HG02981 (cell line): ENCODE measurements around the gene FOXD3.

ENCODE experiments used
- ATAC-seq: cut with Tn5 transposase; IDR thresholded peaks from one replicate; pipeline ENCODE4 v1.9.1; 2021; ENCODE audit warnings: mild to moderate bottlenecking, moderate library complexity; ENCODE audit not compliant: unreplicated experiment

FOXD3 gene

DNA sequence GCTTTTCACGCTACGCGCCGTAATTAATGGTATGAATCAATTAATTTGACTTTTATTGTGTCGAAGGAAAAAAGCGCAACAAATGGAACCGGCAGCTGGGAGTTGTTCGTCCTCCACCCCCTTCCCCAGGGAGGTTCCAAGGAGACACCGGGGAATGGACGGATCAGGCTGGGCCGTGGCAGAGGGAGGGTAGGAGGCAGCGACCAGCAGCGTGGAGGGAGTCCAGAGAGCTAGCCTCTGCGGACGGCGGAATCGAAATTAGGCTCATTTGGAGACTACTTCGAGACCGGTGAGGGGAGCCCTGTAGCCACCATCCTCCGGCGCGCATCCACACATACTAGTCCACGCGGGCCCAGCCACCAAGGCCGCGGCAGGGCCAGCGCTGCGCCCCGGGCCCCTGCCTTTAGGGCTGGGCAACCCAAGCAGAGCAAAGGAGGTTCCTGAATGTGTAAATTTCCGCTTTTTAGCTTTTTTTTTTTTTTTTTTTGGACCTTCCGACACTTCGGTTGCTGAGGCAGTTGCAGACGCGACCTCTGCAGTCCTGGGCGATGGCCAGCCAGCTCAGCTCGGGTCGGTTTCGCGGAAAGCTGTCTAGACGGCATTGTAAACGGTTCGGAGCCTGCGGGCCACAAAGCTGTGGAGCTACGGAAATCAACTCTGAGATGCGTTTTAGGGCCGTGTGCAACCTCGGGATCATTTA, 2.2 kb upstream of the FOXD3 start:
- no peak for ATAC-seq

DNA sequence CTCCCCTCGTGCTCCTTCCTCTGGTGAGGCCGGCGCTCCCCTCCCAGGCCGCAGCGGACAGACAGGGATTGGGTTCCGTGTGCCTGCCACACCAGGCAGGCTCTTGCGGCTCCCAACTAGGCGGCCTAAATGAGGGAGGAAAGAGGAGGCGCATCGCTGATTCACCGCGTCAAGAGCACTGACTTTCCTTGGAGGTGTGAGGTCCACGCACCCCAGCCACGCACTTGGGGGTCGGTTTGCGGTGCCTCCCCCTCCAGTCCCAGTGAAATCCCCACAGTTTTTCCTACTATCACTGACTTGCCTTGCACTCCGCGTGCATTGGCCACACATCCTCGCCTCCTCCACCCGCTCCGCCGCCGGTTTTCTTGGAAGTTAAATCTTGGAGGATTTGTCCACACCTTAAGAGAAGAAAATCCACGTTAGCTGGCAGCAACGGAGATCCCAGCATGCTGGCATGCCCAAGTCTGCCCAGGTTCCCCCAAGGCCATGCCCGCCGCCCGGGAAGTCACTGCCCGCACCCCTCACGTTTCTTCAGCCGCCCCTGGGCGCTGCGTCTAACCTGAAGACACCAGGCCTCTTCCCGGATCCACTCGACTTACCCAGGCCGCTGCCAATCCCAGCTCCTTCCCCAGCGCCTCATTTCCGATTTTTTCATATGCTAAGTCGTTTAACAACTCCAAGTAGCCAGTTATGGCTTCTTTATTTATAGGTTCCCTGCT, 1.1 kb upstream of the FOXD3 start:
- ATAC-seq: no peak

DNA sequence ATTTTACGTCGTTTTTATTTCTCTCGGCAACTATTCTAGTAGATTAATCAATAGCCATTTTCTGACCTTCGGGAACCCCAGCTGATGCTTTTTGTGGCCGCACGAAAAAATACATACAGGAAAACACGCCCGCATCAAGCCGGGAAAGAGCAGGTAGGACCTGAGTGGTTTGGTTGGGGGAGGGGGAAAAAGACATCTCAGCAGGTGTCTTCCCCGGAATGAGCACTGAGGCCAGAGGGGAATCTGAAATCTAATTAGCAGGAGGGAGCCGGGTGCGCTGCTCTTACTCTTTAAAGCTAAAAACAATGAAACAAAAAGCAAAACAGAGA, 618 bp upstream of the FOXD3 start:
- no peak for ATAC-seq

DNA sequence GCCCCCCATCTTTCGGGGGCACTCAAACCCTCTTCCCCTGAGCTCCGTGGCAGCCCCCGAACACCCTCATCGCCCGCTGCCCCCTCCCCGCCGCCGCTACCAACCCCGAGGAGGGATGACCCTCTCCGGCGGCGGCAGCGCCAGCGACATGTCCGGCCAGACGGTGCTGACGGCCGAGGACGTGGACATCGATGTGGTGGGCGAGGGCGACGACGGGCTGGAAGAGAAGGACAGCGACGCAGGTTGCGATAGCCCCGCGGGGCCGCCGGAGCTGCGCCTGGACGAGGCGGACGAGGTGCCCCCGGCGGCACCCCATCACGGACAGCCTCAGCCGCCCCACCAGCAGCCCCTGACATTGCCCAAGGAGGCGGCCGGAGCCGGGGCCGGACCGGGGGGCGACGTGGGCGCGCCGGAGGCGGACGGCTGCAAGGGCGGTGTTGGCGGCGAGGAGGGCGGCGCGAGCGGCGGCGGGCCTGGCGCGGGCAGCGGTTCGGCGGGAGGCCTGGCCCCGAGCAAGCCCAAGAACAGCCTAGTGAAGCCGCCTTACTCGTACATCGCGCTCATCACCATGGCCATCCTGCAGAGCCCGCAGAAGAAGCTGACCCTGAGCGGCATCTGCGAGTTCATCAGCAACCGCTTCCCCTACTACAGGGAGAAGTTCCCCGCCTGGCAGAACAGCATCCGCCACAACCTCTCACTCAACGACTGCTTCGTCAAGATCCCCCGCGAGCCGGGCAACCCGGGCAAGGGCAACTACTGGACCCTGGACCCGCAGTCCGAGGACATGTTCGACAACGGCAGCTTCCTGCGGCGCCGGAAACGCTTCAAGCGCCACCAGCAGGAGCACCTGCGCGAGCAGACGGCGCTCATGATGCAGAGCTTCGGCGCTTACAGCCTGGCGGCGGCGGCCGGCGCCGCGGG, 837 bp downstream of the FOXD3 start:
- no peak for ATAC-seq

DNA sequence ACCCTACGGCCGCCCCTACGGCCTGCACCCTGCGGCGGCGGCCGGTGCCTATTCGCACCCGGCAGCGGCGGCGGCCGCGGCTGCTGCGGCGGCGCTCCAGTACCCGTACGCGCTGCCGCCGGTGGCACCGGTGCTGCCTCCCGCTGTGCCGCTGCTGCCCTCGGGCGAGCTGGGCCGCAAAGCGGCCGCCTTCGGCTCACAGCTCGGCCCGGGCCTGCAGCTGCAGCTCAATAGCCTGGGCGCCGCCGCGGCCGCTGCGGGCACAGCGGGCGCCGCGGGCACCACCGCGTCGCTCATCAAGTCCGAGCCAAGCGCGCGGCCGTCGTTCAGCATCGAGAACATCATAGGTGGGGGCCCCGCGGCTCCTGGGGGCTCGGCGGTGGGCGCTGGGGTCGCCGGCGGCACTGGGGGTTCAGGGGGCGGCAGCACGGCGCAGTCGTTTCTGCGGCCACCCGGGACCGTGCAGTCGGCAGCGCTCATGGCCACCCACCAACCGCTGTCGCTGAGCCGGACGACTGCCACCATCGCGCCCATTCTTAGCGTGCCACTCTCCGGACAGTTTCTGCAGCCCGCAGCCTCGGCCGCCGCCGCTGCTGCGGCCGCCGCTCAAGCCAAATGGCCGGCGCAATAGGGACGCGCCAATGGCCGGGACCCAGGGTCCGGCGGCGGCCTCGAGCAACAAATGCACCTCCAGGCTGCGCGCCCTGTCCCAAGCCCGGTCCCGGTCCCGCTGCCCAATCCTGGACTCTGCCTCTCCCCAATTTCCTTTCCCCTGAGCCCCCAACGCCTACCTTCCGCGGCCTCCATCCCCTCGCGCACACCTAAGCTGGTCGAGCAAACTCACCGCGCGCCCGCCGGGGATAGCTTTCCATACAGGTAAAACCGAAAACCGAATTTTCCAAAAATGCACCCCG, 1.8 kb downstream of the FOXD3 start:
- ATAC-seq: no peak

DNA sequence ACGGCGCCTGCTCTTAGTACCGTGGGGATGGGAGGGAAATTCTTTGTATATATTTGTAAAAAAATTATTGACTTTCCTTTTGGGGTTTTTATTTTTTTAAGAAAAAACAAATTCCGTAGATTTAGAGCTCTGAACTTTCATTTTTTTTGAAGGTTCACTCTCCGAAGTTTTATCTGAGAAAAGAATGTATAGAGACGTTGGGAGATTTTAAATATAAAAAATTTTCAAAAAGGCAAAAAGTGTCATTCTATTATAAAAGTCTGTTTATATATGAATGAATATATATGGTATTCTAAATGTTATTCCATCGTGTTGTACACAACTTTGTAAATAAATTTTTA, 2.4 kb downstream of the FOXD3 start:
- no peak for ATAC-seq

DNA sequence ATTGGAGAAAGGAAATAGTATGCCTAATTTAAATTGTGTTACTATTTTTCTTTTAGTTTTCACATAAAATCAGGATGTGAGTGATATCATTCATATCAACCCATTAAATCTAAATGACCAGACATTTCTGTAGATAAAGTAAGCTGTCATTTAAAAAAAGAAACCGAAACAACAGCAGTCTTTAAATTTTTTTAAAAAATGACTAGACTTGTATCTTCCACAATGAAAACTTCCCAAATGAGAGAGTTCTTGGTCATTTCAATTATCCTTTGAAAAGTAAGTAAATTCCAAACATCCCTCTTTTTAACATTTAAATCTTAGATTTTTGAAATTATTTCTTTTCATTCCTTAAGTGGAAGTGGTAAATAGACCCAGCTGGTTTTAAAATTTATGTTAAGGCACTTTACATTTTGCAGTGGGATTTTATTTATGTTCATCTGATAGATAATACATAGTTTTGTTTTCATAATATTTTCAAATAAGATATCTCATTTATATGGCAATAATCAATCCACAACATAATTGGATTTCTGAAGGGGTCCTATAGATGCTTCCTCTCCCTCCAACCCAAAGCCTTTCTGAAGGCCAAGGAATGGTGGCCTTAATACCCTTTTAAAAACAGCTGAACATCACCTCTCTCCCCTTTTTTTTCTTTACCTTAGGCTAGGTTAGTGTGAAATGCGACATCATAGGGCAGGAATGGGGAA, 3.1 kb downstream of the FOXD3 start:
- ATAC-seq: no peak

DNA sequence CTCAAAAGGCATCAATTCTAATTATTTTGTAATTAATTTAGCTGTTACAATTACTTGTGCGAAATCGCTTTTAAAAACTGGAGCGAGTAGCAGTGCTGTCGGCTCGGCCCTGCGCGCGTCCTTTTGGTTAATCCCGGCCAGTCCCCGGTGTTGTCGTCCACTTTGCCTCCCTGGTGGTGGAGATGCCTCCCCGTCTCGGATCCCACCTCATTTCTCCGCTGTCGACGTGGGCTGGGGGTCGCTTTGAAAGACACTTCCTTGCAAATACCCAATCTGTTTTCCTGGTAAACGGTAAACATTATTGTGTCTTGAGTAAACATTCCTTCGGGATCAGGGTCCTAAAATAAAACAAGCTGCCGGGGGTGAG, 3.7 kb downstream of the FOXD3 start:
- ATAC-seq: no peak

DNA sequence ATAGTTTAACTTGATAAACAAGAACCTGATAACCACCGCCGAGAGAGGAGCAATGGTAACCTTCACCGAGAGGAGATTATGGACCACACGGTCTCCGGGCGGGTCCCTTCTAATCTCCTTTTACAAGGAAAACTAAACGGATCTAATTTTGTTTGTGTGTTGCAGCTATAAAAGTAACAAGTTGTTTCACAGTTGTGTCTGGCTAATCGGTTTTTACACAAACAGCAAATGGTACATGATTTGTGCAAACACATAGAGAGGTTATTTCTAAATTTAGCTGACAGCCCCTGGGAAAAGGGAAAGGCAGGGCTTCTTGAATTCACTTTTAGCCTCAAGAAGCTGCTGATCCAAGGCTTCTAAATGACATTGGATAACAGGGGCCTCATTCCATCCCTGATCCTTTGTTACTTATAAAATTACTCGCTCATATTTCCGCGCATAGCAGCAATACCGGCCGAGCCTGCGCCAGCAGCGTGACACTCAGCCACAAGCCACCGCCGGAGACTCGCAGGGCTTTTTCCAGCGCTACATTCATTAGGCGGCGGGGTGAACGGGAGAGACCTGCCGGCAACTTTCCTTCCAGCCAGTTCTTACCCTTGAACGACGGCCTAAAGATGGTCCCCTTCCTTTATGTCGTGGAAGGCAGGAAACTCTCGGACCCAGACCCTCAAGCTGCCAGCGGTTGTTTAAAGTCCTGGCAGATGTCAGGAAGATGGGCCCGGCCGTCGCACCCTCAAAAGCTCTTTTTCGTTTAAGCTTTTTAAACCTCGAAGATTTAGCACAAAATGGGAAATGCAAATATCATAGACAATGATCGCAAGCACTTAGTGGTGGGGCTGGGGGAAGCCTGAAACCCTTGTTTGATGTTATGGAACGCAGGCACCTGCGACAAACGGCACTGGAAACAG, 4.4 kb downstream of the FOXD3 start:
- ATAC-seq: no peak

DNA sequence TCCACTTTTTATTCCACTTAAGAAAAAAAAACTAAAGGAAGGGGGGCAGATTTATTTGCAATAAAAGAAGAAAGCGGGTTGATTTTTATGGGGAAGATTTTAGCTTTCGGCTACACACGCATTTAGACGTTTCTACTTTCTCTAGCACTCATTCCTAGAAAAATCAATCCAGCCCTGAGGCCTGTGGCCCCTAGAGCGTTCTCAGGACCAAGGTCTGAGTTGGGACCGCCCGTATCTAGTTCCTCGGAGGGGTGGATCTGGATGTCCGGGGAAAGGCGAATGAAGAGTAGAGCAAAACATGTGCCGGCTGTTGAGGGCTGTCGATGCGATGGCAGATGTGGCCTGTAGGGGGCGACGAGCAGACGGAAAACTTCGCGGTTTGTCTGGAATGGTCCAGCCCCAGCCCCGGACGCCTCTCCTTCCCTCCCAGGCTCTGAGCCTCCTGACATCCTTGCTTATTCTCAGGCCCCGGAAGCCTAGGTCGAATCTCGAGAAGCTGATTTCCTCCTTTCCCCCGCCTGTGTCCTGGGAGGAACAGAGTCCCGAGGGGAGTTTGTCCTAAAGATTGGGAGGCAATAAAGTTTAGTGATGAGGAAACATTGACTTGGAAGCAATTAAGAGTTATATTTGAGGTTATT, 5.2 kb downstream of the FOXD3 start:
- no peak for ATAC-seq

DNA sequence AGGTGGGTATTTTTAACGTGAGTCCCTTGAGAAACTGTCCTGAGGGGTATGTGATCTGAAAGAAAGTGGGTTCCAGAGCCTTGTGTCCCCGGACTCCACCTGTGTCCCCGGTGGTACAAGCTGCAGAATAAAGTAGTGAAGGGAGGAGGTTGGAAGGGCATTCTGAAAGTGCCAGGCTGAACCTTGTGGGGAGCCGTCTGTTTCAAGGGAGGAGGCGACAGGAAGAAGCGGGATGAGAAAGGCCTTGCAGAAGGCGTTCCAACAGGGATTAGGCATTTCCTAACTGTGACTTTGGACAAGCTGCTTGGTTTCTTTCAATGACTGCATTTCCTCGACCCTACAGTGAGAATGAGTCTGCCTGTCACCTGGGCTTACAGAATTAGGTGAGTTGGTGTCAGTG, 5.8 kb downstream of the FOXD3 start:
- ATAC-seq: no peak

DNA sequence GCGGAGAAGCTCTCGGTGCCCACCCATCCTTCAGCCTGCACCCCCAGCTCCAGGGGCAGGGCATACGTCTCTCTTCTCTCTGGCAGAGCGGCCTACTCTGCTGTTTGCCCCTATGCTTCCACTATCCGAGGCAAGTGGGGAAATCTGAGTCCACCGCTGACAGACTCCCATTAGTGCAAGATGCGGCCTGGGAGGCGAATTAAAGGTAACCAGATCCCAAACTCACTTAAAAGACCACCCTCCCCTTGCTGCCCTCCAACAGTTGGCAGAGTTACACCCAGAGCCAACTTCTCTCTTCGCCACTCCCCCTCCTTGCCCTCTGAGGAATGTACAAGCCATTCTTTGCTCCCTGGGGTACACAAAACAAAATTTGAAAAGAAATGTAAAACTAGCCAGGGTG, 6.4 kb downstream of the FOXD3 start:
- no peak for ATAC-seq

DNA sequence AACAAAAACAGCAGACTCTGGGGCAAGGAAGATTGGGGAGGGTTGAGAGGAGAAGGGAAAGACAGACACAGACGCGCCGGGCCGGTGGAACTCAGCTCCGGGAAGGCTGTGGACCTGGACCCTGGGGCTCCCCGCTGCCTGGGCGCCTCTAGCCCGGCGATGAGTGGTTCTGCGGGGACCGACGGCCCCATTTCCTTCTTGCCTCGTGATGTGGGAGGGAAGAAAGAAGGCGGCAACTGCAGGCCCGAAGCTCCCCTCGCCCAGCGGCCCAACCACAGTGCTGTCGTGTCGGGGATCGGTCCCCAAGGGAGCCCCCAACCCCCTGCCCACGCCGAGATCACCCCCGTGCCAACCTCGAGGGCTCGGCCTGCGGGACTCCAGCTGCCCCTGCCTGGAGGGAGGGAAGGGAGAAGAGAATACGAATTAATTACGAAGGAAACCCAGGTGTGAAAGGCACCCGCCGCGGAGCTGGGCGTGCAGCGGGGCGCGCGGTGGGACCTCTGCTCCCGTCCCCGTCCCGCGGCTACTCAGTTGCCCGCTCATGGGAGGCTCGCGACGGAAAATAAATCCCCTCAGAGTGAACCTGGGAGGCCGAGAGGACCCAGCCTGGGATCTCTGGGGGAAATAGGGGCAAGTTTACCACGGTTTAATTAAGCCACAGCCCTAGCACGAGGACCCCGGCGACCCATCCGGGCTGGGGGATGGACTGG, 7.4 kb downstream of the FOXD3 start:
- no peak for ATAC-seq

DNA sequence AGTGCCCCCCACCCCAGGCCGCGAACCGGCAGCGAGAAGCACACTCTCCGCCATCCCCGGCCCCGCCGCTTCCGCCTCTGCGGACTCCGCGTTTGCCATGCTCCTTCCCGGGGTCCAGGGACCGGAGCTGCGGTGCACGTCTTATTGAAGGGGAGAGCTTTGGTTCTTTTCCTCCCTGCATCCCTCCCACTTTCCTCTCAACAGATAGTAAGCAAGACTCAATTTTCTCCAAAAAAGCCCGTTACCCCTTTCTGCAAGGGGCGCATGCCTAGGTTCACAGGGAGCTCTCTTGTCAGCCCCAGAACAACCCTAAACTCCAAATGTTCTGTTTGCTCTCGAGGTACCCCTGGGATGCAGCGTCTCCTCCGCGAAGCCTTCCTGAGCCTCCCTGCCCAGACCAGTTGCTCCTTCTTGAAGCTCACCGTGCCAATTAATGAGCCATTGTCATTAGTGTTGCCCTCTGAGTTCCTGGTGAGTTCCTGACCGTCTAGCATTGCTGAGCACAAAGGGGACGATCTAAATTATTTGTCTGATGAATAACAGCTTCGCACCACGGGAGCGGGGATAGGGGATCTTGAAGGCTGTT, 8.1 kb downstream of the FOXD3 start:
- ATAC-seq: no peak

DNA sequence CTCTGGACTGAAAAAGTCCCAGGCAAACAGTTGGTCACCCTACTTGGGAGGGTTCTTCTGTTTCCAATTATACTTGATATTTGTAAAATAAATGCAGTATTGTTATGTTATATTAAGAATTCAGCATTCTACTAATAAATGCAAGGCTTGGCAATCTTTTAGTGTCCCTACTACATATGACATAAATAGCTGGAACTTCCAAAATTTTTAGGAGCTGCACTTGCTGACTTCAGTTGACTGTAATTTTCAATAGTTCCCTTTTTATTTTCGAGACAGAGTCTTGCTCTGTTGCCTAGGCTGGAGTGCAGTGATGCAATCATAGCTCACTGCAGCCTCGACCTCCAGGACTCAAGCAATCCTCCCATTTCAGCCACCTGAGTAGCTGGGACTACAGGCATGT, 20.0 kb downstream of the FOXD3 start:
- ATAC-seq: no peak

DNA sequence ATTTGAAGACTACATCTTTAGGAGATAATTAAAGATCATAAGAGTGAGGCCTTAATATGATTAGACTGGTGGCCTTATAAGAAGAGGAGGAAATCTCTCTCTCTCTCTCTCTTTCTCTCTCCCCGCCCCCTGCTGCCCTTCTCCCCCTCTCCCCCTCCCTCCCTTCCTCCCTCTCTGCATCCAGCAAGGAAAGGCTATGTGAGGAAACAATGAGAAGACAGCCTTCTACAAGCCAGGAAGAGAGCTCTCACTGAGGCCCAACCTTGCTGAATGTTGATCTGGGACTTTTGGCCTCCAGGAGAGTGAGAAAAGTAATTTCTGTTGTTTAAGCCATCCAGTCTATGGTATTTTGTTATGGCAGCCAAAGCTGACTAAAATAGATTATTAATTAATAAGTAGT, 21.6 kb downstream of the FOXD3 start:
- no peak for ATAC-seq

DNA sequence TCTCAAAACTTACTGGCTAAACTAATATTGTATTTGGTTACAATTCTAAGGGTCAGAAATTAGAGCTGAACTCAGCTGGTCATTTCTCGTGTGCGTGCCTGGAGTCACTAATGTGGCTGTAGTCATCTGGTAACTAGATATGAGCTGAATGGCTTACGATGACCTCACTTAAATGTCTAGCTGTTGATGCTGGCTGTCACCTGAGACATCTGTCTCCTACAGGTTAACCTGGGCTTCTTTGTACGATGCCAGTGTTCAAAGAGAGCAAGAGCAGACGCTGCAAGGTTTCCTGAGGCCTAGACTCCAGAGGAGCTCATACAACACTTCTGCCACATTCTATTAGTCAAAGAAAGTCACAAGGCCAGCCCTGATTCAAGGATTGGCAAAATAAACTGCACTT, 28.0 kb downstream of the FOXD3 start:
- no peak for ATAC-seq

DNA sequence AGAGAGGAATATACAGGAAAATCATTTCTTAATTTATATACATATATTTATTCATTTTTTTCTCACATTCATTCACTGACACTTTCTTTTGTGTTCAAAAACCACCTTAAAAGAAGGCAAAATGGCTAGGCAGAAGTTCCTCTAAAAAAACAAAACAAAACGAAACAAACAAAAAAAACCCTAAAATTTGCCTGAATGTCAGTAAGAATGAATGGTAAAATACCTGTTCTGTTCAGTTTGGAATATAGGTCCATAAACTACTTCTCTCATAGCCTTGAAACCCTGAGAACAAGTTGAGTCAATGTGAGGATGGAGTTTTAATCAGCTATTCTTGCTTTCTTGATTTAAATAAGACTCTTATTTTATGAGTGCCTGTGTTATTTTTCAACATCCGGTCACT, 30.4 kb downstream of the FOXD3 start:
- no peak for ATAC-seq
